Islet precursor cell (in vitro differentiated cells): ENCODE measurements around the gene MOV10L1.

Experiments used
- DNase-seq: peaks from one replicate; pipeline ENCODE4 v3.0.0-alpha.2; 2018

MOV10L1 gene

GRCh38 chr22:50178871-50179869 is 89.4 kb downstream of the MOV10L1 start:
- no peak for DNase-seq

- no peak for DNase-seq
Observed at GRCh38 chr22:50179937-50180726, 90.3 kb downstream of the MOV10L1 start.

DNA sequence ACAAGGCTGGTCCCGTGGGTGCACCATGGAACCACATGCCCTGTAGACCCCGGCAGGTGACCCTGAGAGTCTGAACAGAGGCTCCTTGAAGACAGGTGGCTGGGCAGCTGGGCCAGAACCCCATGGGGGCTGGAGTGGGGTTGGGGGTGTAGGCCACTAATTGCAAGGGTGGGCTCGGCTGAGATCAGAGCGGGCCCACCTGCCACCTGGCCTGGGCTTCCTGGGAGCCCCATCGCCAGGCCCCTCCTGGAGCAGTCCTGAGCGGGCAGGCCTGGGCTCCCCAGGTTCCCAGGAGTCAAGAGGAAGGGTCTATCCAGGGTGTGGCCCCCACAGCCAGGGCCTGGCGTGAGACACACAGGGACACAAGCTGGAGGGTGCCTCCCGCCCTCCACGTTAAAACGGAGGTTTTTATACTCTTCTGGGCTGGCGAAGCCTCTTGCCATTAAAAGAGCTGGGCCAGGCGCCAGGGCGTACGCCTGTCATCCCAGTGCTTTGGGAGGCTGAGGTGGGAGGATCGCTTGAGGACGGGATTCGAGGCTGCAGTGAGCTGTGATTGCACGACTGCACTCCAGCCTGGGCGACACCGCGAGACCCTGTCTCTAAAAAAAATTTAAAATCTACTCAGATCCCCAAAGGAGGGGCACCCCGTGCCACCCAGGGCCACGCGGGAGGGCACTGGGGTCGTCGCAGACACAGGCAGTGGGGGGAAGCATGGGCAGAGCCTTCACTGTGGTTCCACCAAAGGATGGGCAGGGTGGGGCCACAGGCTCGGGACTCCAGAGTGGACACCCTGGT is 91.1 kb downstream of the MOV10L1 start:
- DNase-seq: no peak

DNA sequence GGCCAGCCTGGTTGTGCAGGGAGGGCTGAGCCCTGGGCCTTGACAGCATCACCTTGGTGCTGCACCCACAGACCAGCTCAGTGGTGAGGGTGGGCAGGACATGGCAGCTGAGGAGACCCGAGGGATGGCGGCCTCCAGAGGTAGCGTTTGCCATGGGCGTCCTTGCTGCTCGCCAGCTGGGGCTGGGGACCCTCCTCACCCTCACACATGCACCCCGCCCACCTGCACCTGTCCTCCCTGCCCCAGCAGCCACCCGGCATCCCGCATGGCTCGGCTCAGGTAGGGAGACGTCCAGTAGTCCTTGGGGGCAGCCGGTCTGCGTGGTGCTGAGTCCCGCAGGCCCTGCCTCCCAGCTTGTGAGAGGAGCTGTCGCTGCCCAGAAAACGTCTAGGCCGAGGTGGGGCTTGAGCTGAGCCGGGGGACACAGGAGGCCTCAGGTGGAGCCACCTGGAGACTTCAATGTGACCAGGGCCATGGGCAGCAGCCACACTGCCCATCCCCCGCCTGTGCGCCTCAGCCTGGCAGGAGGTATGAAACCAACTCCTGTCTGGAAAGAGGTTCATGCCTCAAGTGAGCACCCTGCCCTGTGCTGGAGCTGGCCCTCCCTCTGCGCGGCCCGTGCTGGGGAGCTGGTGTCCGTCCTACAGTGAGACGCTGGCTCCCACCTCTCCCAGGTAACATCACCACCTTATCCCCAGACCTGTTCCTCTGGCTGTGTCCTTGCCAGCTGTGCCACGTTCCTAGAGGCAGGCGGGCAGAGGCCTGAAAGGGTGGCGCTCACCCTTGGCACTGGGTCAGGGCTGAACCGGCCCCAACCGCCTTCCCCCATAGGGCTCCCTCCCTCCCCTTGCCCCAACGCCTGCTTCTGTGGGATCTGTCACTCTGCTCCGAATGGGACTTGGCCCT is 92.6 kb downstream of the MOV10L1 start:
- DNase-seq: no peak

DNA sequence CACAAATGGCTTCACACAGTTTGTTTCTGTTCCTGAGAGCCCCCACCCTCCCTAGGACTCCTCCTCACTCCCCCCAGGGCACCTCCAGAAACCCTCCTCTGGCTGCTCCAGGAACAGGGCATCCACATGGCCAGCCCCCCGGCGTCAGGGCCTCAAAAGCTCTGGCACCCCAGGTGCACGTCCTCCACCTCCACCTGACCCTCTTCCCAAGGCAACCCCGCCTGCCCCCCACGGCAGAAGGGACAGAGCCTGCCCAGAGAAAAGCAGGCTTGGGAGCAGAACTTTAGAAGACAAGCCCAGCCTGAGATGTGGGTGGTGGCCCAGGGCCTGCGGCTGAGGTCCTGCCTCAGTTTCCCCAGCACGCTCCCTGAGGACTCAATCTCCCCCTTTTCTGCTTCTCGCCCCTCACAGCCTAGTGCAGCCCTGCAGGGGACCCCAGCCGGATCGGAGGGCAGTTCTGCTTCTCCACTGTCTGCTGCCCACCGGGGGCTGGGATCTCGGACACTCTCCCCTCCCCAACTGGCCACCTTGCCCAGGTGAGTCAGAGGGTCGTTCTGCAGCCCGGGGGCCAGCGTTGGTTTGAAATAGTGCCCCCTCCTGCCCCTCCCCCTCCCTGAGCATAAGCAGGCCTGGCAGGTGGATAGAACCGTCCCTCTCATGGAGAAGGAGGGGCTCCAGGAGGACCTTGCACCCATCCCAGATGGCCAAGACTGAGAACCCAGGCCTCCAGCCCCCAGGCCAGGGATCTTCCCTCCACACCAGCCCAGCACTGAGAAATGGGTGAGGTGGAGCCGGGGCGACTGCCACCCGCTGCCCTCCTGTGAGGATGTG is 93.5 kb downstream of the MOV10L1 start:
- no peak for DNase-seq

GRCh38 chr22:50184004-50184901 is 94.4 kb downstream of the MOV10L1 start:
- DNase-seq: no peak

DNA sequence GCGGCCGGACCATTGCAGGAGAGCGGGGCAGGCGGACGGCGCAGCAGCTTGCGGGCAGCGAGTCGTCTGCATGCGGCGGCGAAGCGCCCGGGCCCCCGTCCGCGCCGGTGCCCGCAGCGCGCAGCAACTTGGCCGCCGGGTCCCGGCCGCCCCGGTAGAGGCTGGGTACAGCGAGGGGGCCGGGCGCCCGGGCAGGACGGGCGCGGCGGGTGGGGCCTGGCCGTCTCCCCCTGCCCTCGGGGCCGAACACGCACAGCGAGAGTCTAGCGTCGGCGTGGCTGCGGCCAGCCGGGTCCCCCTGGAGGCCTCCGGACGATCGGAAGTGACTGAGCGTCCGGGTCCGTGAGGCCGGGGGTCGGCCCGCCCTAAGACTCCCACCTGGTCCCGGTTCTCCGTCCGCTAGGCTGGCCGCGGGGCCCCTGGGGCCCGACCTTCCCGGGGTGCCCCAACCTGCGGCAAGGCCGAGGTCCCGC is 95.1 kb downstream of the MOV10L1 start:
- DNase-seq: no peak

- DNase-seq: peak; percentile 95
Observed at GRCh38 chr22:50185375-50186087, 95.7 kb downstream of the MOV10L1 start, which contains the start of gene TRABD. TRABD (plus strand) TSS chr22:50185913; CDS start chr22:50193061, 7,148 bp downstream.

- no peak for DNase-seq
Observed at GRCh38 chr22:50186181-50186714, 96.4 kb downstream of the MOV10L1 start.

DNA sequence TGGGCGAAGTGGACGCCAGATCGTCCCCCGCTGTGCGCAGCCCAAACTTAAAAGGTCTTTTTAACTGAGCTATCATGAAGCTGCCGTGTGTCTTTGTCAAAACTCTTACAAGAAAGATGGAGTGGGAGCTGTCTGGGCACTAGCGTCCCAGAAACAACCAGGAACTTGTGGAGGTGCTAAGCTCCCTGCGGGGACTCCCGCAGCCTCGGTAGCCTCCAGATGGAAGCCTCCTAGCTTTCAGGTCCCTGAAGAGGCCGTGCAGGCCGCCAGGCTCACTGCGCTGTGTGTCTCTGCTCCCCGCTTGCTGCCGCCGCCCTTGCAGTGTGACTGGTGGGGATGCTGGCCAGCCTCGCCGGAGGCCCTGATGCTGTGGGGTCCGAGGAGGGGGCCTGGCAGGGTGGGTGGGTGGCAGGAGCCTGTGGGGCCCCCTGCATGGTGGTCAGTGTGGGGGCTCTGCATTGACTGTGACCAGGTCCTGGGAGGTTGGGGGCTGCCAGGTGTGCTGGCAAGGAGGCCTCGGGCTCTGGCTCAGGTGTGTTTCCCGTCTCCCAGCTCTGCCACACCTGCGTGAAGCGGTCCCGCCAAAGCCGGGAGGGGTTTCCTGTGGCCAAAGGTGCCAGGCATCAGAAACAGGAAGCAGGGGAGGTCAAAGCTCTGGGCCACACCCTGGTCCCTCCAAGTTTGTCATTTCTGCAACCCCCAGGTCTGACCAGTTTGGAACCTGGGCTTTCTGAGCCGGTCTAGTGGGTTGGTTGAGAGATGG is 97.1 kb downstream of the MOV10L1 start:
- DNase-seq: no peak

GRCh38 chr22:50188356-50188755 is 98.5 kb downstream of the MOV10L1 start:
- DNase-seq: no peak

- no peak for DNase-seq
Observed at GRCh38 chr22:50189184-50189848, 99.5 kb downstream of the MOV10L1 start.

DNA sequence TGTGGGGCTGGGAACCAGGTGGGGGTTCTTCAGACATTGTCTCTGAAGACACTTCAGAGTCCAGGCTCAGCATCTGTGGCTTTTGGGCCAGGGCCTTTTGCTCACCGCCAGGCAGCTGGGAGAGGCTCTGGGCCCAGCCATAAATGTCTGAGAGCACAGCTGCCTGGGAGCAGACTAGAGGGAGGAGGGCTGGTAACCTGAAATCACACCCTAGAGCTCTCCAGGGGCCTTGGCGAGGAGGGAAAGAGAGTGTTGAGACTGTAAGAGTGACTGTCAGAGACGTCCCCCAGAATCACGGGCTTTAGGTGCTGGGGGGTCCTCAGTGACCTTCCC is 100.0 kb downstream of the MOV10L1 start:
- no peak for DNase-seq

- DNase-seq: peak; percentile 89
Observed at GRCh38 chr22:50190182-50190940, 100.6 kb downstream of the MOV10L1 start.

DNA sequence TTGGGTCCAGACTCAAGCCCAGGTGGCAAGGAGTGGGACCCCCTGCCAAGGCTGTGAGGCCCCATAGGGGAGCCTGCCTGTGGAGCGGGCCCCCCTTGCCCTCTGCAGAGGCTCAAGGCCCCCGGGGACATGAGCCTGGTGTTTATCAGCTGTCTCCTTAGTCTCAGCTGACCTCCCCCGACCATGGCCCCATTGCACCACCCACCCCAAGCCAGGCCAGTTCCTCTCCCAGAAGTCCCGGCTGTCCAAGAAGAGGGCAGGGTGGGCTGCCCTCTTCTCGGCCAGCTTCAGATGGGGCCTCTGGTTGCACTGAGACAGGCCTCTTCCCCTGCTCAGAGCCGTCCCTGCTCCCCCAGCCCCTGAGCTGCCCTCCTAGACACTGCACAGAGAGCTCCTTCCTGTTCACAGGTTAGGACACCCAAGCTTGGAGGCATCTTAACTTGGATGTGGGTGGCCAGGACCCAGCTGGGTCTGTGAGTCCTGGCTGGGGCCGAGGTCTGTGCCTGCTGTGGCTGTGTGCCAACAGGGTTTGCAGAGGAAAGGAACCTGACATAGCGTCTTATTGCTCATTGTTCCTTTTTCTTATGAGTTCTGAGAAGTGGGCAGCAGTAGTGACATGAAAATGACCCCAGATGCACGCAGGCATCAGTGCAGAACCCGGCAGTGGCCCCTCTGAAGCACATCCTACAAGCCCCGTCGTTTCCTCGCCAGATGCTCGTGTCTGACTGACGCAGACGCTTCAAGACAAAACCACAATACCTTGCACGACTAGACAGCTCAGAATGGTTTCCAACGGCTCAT is 101.3 kb downstream of the MOV10L1 start:
- no peak for DNase-seq
